Immature natural killer cell (primary cell): Measurements from ENCODE around the gene HS3ST5. TPM values are rescaled to one million over a fixed set of nuclear protein-coding genes. Genes with fewer than 3 reads are reported as not detected.
"Not testable (repeated sequence)": the region's sequence is repeated elsewhere in the genome, so short reads cannot be mapped to it uniquely, and the experiment has no call there.

Experiments used
- DNase-seq, 3 donors: peaks; one replicate each; pipeline ENCODE4 v3.0.0; 2022; ENCODE audit warnings: mixed read lengths in 1 of 3
- H3K27ac Mint-ChIP-seq, 6 donors: one replicate each; pipeline ENCODE4 v1.8.0; 2020; ENCODE audit warnings: mixed read lengths in 6 of 6, mild to moderate bottlenecking in 5 of 6, inconsistent platforms in 4 of 6, moderate library complexity in 3 of 6
- H3K27me3 Mint-ChIP-seq, 3 donors: one replicate each; pipeline ENCODE4 v1.8.0; 2020 to 2021; ENCODE audit warnings: low read depth in 3 of 3, mild to moderate bottlenecking in 3 of 3, mixed read lengths in 3 of 3, moderate library complexity in 3 of 3, inconsistent platforms in 1 of 3
- H3K36me3 Mint-ChIP-seq, 3 donors: one replicate each; pipeline ENCODE4 v1.8.0; 2020; ENCODE audit warnings: mixed read lengths in 3 of 3, inconsistent platforms in 2 of 3, mild to moderate bottlenecking in 2 of 3
- H3K4me1 Mint-ChIP-seq, 2 donors: one replicate each; pipeline ENCODE4 v1.8.0; 2020; ENCODE audit warnings: inconsistent platforms in 2 of 2, mild to moderate bottlenecking in 2 of 2, mixed read lengths in 2 of 2, moderate library complexity in 1 of 2
- H3K4me3 Mint-ChIP-seq, 5 donors: one replicate each; pipeline ENCODE4 v1.8.0; 2020; ENCODE audit warnings: mild to moderate bottlenecking in 5 of 5, mixed read lengths in 5 of 5, inconsistent platforms in 3 of 5, moderate library complexity in 3 of 5
- H3K9me3 Mint-ChIP-seq, 6 donors: one replicate each; pipeline ENCODE4 v1.8.0; 2020; ENCODE audit warnings: mild to moderate bottlenecking in 6 of 6, mixed read lengths in 6 of 6, inconsistent platforms in 4 of 6, moderate library complexity in 3 of 6
- polyA plus RNA-seq, 3 donors: library from polyadenylated mRNA; unstranded; fragments of 300-500 nt; fragmentation: Illumina TruSeq; gene quantifications; one replicate each; pipeline ENCODE4 v1.2.3, GENCODE V29; 2021

HS3ST5 gene
- polyA plus RNA-seq, 3 donors from 2014 or later, result not detected

DNA sequence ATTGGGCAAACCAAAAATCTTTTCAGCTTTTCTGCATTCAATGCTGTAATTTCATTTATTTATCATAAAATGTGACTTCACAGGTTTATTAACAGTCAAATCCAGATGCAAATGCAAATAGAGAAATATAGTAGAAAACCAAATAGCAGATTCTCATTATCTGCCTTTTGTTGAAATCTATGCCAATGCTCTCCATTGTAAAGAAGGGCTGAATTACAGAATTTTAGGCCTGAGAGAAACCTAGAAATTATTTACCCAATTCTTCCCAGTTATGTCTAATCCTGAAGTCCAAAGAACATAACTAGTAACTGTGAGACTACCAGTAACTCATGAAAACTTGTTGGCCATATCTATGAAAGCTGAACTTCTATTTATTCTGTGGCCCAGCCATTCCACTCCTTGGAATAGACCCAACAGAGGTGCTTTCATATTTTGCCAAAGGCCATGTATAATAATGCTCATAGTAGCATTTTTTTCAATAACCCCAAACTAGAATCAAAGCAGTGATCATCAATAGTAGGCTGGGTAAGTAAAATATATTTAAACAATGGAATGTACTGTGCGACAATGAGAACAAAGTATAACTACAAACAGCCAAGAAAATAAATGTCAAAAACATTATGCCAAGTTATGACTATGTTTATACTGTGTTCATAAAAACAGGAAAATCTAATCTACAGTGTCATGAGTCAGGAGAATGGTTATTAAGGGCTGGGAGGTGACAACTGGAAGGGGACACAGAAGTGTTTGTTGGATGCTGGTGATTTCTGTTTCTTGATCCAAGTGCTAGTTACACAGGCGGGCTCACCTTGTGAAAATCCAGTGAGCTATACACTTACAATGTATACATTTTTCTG lies 183.8 kb downstream of the HS3ST5 start:
- Mint-ChIP-seq H3K4me3 (no peak overlapping the region), H3K27ac (no peak overlapping the region), H3K27me3 (no peaks in the 10 kb centered on the region), H3K4me1 (no peaks in the 10 kb centered on the region), H3K36me3 (no peaks in the 10 kb centered on the region), H3K9me3 (peaks cover 0 to under 1% (median 0%) of the 10 kb centered on the region in 6 donors)
- DNase-seq, result no peak

DNA sequence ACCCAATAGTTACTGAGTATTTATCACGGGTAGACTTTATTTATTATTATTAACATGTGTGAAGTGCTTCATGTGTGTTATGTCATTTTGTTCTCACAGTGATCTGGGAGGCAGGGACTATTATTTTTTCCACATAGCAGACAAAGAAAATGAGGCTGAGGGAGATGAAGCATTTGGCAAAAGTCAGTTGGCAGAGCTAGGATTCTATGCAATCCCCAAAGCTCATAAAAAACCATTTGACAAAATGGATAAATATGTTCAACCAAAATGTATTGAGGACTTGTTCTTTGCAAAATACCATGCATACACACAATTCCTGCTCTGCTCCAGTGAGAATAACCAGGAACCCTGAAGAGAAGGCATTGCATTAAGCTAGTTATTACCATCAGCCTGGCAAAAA lies 184.4 kb downstream of the HS3ST5 start:
- DNase-seq, result no peak
- Mint-ChIP-seq H3K36me3 (no peaks in the 10 kb centered on the region), H3K27me3 (peaks cover 0 to 2% (median 0%) of the 10 kb centered on the region in 3 donors), H3K9me3 (peaks cover 0 to 5% (median 0%) of the 10 kb centered on the region in 6 donors), H3K27ac (no peak overlapping the region), H3K4me3 (no peak overlapping the region), H3K4me1 (no peaks in the 10 kb centered on the region)

DNA sequence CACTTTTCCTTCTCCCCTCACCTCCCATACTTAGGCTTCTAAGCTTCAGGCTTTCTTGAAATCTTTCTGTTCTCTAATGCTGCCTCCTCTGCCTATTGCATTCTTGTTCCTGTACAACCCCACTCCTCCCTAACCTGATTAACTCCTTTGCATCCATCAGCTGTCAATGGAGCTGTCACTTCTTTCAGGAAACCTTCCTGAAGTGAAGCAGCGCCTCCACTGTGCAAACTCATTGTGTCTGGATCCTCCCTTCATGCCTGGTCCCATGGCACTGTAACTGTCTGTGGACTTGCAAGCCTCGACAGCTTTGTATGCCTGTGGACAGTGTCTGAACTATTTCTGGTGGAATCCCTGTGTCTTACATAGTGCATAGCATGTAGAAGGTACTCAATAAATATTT lies 185.0 kb downstream of the HS3ST5 start:
- Mint-ChIP-seq H3K9me3 (peaks cover 0 to 5% (median 0%) of the 10 kb centered on the region in 6 donors), H3K36me3 (no peaks in the 10 kb centered on the region), H3K27ac (no peak overlapping the region), H3K4me1 (no peaks in the 10 kb centered on the region), H3K4me3 (no peak overlapping the region), H3K27me3 (peaks cover 0 to 2% (median 0%) of the 10 kb centered on the region in 3 donors)
- no peak for DNase-seq

DNA sequence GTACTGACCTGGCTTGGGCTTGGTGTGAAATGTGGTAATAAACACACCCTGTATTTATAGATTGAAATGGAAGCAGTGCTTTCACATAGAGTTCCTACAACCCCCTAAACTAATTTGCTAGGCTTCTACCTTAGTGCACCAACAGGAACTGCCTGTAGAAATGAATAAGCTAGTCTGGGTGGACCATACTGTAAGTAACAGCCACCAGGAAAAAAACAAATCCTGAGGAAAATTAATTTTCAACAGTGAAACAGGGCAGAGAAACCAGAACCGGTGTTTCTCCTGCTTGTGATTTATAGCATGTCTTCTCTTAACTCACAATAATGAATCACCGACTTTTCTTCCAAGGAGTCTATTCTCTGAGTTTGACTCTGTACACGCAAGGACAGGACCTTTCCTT lies 187.1 kb downstream of the HS3ST5 start:
- no peak for DNase-seq
- Mint-ChIP-seq H3K4me3 (no peak overlapping the region), H3K4me1 (no peaks in the 10 kb centered on the region), H3K27me3 (peaks cover 0 to 2% (median 0%) of the 10 kb centered on the region in 3 donors), H3K36me3 (no peaks in the 10 kb centered on the region), H3K27ac (no peak overlapping the region), H3K9me3 (peaks cover 0 to 5% (median 0%) of the 10 kb centered on the region in 6 donors)

DNA sequence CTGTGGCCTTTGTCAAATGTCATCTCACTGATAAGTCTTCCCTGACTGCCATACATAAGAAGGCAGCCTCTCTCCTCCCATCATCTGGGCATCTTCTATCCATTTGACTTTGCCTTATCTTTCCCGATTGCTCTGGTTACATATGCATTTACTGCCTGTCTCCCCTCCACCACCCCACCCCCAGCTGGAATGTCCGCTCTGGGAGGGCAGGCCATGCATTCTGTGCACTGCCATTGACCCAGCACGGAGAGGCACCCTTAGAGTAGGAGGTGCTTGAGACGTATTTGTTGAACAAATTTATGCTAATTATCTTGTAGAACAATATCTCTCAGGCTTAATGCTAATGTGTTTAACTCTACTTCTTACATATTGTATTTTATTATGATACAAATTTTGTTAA lies 188.0 kb downstream of the HS3ST5 start:
- Mint-ChIP-seq H3K27ac (no peak overlapping the region), H3K4me1 (no peaks in the 10 kb centered on the region), H3K27me3 (peaks cover 0 to 2% (median 0%) of the 10 kb centered on the region in 3 donors), H3K9me3 (peaks cover 0 to 5% (median under 1%) of the 10 kb centered on the region in 6 donors), H3K36me3 (no peaks in the 10 kb centered on the region), H3K4me3 (no peak overlapping the region)
- no peak for DNase-seq

DNA sequence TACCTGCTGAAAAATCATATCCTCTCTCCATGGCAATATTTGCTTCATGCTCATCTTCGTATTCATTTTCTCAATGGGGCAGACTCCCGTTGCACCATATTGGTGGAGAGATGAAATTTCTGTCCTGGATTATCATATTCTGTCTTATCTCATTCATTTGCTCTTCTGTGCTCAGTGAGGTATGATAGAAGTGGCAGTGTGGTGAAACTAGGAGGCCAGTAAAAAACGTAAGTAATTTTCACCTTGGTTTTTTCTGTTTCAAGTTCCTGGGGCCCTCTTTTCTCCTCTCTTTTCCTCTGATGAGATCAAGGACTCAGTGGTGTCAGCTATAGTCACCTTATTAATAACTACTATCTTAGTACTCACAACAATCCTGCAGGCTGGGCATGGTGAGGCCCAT lies 189.4 kb downstream of the HS3ST5 start:
- Mint-ChIP-seq H3K4me3 (no peak overlapping the region), H3K27ac (no peak overlapping the region), H3K4me1 (no peaks in the 10 kb centered on the region), H3K27me3 (peaks cover 0 to 2% (median 0%) of the 10 kb centered on the region in 3 donors), H3K36me3 (no peaks in the 10 kb centered on the region), H3K9me3 (peaks cover 0 to 6% (median under 1%) of the 10 kb centered on the region in 6 donors)
- no peak for DNase-seq

DNA sequence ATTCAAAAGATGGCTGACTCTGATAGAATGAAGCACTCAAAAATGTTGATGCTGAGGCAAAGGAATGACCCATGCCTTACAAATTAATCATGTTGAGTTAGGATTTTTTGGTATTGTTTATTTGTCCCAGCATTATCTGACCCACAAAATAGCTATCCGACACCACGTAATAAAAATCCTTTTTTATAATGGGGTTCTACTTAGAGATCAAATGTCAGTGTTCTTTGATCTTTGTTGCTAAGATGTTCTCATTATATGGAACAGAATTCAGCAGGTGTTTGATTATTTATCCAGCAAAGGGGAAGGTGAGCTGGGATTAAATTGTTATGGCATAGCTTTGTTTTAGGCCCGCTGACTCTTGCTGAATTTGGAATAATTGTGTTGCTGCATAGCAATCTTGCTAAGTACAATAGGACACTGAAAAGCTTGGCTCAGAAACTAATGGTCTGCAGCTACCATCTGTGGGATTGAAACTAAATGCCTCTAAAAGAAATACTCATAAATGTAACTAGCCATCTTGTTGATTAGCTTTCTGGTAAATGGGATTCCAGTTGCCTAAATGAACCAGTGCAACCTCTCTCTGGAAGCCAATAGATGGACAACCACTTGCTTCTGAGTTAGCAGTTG lies 191.6 kb downstream of the HS3ST5 start:
- peaks cover 0 to 2% (median 0%) of the 10 kb centered on the region in 3 donors for H3K27me3 Mint-ChIP-seq
- no peaks in the 10 kb centered on the region for H3K4me1 Mint-ChIP-seq
- peaks cover 0 to 12% (median 4%) of the 10 kb centered on the region in 6 donors for H3K9me3 Mint-ChIP-seq
- H3K36me3 Mint-ChIP-seq, result no peaks in the 10 kb centered on the region
- DNase-seq, result no peak
- H3K27ac Mint-ChIP-seq, result no peak overlapping the region
- H3K4me3 Mint-ChIP-seq, result no peak overlapping the region

DNA sequence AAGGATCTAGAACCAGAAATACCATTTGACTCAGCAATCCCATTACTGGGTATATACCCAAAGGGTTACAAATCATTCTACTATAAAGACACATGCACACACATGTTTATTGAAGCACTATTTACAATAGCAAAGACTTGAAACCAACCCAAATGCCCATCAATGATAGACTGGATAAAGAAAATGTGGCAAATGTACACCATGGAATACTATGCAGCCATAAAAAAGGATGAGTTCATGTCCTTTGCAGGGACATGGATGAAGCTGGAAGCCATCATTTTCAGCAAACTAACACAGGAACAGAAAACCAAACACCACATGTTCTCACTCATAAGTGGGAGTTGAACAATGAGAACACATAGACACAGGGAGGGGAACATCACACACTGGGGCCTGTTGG lies 193.6 kb downstream of the HS3ST5 start:
- H3K36me3 Mint-ChIP-seq, H3K27ac Mint-ChIP-seq, H3K27me3 Mint-ChIP-seq, DNase-seq, H3K4me1 Mint-ChIP-seq, H3K4me3 Mint-ChIP-seq: not testable (repeated sequence)
- peaks cover 2 to 12% (median 6%) of the 10 kb centered on the region in 6 donors for H3K9me3 Mint-ChIP-seq

DNA sequence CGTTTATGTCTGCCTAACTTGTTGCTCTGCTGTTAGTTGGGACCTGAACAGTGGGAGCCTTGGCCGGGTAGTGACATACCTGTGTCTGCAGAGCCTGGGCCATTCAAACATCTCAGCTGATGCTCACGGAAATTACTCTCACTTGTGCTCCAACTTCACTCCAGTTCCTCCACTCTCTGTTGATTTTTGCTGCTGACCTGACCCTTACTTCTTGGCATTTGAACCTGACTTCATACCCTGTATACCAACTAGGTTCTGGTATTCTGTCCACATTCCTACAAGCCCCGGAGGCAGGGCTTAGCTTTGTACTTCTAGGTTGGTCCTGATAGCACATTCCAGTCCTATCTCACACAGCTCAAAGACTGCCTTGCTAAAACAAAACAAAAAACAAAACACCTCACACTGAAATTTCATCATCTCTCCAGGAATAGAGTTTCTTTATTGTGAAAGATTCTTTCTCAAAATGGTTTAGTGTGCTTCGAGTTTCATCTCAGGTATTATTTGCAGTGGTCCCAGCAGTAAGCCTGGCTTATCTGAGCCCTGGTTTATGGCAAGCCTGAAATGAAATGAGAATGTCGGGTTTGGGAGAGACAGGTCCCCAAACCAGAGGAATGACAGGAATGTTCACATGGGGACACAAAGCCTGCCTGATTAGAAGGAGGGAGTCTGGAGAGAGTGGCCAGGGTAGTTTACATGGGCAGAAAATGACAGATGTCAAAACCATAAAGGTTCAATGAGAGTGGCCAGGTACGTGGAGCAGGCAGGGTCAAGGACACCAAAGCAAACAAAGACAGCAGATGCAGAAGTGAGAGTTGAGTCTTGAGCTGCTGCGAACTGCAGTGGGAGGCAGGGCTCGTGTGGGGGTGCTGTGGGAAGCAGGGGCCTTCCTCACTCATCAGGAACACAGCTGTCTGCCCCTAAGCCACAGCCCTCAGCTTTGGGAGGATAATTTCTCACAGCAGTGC lies 197.7 kb downstream of the HS3ST5 start:
- no peaks in the 10 kb centered on the region for H3K4me1 Mint-ChIP-seq
- H3K4me3 Mint-ChIP-seq, result no peak overlapping the region
- DNase-seq, result no peak
- peaks cover 0 to 4% (median 0%) of the 10 kb centered on the region in 3 donors for H3K36me3 Mint-ChIP-seq
- H3K27me3 Mint-ChIP-seq, result peaks cover 0 to 4% (median 0%) of the 10 kb centered on the region in 3 donors
- peaks cover 0 to 11% (median 6%) of the 10 kb centered on the region in 6 donors for H3K9me3 Mint-ChIP-seq
- H3K27ac Mint-ChIP-seq, result no peak overlapping the region

DNA sequence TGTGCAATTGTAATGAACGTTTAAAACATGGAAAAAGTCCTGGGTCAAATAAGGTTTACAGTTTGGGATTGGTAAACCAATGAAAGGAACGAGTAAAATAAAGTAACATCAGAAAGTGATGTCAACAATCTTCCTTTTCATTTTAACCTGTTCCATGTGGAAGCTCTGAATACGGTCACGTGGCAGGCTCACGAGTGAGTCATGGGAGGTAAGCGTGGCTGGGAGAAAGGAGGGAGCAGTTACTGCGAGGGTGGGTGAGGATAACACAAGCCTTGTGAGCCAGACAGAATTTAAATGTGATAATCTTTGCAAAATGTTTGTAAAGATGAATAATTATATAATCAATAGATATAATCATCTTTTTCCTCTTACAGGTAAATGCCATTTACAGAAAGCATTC lies 200.6 kb downstream of the HS3ST5 start:
- Mint-ChIP-seq H3K4me1 (no peaks in the 10 kb centered on the region), H3K9me3 (peaks cover 0 to 11% (median 5%) of the 10 kb centered on the region in 6 donors), H3K4me3 (no peak overlapping the region), H3K27me3 (peaks cover 0 to 4% (median 3%) of the 10 kb centered on the region in 3 donors), H3K36me3 (peaks cover 0 to 4% (median 0%) of the 10 kb centered on the region in 3 donors), H3K27ac (no peak overlapping the region)
- no peak for DNase-seq

DNA sequence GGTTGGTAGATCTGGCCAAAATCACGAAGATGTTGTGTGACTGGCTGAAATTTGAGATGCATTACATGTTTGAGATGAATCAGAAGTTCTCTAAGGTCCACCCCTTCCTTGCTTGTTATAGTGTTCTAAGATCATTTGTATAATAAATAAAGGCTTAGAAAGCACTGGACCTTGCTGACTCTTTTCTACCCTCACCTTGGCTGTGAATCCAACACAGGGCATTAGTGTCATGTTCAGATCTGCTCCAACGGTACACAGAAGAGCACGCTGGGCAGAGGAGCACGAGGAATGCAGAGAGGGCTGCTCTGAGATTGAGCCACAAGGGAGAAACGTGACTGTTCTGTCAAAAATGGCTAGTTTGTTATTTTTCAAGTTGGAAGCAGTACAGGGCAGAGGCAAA lies 202.4 kb downstream of the HS3ST5 start:
- H3K4me3 Mint-ChIP-seq, result no peak overlapping the region
- no peaks in the 10 kb centered on the region for H3K4me1 Mint-ChIP-seq
- H3K27me3 Mint-ChIP-seq, result peaks cover 0 to 4% (median 3%) of the 10 kb centered on the region in 3 donors
- peaks cover 0 to 11% (median 2%) of the 10 kb centered on the region in 6 donors for H3K9me3 Mint-ChIP-seq
- no peak overlapping the region for H3K27ac Mint-ChIP-seq
- DNase-seq, result no peak
- peaks cover 0 to 3% (median 0%) of the 10 kb centered on the region in 3 donors for H3K36me3 Mint-ChIP-seq

DNA sequence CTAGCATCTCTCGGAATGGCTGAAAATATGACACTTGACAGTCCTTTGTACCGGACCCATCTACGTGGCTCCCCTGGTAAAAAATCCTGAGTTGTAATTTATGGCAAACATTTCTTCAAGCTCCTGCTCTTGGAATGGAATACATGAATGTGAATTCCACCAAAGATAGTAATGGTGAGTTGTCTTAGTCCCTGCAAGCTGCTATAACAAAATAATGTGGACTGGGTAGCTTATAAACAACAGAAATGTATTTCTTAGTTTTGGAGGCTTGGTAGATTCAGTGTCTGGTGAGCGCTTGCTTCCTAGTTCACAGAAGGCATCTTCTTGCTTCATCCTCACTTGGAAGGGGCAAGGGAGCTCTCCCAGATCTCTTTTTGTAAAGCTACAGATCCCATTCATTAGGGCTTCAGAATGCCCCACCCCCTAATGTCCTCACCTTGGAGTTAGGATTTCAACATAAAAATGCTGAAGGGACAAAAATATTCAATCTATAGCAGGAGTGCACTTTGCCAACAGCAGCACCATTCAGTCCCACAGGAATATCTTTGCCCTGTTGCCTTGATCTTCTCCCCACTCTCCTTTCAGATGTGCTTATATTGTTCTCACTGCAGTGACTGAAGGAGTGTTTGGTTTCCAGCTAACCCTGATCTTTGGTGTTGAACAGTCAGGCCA lies 204.1 kb downstream of the HS3ST5 start:
- Mint-ChIP-seq H3K36me3 (no peaks in the 10 kb centered on the region), H3K4me1 (no peaks in the 10 kb centered on the region), H3K4me3 (no peak overlapping the region), H3K27me3 (peaks cover under 1 to 6% (median 3%) of the 10 kb centered on the region in 3 donors), H3K27ac (no peak overlapping the region), H3K9me3 (peaks cover 0 to 4% (median 2%) of the 10 kb centered on the region in 6 donors)
- DNase-seq, result no peak

DNA sequence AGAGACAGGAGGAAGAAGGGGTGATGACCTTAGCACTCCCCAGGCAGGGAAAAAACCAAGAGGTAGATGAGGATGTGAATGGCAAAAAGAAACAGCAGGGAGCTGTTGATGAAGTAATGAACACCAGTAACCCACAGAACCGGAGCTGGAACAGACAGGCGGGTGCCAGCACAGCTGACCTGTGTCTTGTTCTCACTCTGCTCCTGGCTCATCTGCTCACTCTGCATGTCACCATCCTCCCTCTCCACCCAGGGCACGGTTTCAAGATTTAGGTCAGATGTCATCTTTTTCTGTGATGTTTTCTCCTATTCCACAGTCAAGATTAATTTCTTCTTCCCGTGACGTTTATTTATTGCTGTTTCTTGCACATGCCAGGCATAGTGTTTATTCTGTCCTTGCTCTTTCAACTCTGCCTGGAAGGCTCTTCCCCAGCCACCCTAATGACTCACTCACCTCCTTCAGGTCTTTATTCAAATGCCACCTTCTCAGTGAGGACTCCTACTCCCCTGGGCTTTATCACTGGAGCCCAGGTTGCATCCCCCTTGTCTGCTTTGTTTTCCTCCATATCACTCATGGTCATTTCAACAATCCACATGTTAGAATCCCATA lies 207.4 kb downstream of the HS3ST5 start:
- Mint-ChIP-seq H3K4me3 (no peak overlapping the region), H3K9me3 (peaks cover 0 to 4% (median 0%) of the 10 kb centered on the region in 6 donors), H3K4me1 (no peaks in the 10 kb centered on the region), H3K36me3 (no peaks in the 10 kb centered on the region), H3K27ac (no peak overlapping the region), H3K27me3 (peaks cover 2 to 5% (median 3%) of the 10 kb centered on the region in 3 donors)
- no peak for DNase-seq
